ENCODE measurements around the gene CRB1.

- TF ChIP-seq CTCF (IDR thresholded peaks at IDR 0.05) (no peak), POLR2A (IDR thresholded peaks at IDR 0.05) (no peak), POLR2AphosphoS5 (IDR thresholded peaks at IDR 0.05) (no peak)
Observed at GRCh38 chr1:197413564-197413963, 145.5 kb downstream of the CRB1 start.

Data from breast epithelium (tissue), 3 donors.